TTC549 (cell line): Measurements from ENCODE around the gene PDE4B.

Experiments
- FAIRE-seq: peaks from 2 replicates; lab custom pipeline; 2012; peaks lifted over from hg19 to GRCh38; lab: Jason Lieb, UNC

Gene PDE4B

DNA sequence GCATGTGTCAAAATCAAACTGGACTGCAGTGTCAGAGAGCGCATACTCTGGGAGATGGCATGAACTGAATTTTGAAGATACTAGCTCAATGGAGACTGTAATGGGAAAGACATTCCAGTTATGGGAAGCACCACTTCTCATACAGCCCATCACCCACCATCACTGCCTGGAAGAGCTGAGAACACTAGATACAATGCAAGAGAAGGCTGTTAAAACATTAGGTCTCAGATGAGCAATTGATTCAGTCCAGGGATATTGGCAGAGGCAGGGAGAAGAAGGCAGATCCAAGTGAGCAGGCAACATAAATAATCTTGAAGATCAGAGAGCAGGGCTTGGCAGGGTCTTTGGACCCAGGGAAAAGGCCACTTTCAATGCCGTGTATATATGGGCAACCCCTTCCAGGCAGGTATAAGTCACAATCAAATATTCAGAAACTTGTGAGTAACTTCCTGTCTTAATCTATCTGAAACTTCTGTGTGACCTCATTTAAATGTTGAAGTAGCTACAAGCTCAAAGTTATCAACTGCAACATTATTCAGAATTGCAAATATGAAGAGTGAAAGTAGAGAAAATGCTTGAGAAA, 450.9 kb downstream of the PDE4B start:
- FAIRE-seq: no peak

GRCh38 chr1:66244429-66244828, 451.7 kb downstream of the PDE4B start:
- FAIRE-seq: no peak

DNA sequence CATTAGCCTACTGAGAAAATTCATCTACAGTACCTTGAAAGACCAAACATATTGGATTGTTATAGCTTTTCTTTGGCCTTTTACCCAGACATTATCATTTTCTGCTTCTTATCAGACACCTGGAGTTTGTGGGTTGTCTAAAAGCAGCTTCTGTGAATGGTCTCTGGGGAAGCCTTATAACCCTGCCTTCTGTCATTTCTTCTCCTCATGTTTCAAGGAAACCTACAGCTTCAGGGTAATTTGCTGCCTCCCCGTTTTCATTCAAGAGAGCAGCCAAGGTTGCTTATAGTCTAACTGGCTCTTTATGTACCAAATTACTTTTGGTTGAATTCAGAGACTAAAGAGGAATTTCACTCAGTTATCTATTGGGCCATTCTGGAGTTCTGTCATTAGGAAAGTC, 453.0 kb downstream of the PDE4B start:
- FAIRE-seq: no peak

GRCh38 chr1:66246351-66247269, 453.9 kb downstream of the PDE4B start:
- no peak for FAIRE-seq

- FAIRE-seq: no peak
These were observed 454.9 kb downstream of the PDE4B start for GRCh38 chr1:66247415-66248208.

GRCh38 chr1:66248257-66248656, 455.6 kb downstream of the PDE4B start:
- no peak for FAIRE-seq

DNA sequence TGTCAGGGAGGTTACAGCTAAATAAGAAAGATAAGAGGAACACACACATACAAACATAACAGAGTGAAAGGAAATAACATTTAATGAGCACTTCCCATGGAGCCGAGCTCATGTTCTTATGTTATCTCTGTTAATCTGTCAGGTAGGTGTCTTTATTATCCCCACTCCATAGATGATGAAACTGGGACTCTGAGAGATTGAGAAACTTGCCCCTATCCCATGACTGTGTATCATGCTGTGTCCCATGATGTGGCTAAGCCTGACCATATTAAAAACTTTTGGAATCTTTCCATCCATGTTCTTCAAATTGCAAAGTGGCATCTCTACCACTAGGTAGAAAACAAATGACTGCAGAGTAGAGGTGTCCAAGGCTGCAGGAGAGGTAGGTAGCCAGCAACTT, 456.1 kb downstream of the PDE4B start:
- no peak for FAIRE-seq

DNA sequence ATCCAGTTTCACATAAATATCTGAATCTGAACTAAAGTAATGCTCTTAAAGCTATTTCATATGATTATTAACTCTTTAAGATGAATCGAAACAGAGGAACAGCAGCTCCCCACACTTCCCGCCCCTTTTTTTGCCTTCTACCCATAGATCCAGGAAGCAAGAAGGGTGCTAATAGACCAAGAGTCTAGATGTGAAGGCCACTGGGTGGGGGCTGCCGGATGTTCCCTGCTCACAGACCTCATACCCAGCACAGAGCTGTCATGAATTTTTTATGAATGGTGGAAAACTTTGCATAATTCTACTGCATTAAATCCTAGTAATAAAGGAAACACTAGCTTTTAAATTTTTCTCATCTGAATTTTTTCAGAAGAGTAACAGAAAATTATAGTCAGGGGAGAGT, 457.4 kb downstream of the PDE4B start:
- no peak for FAIRE-seq

GRCh38 chr1:66250478-66250877, 457.8 kb downstream of the PDE4B start:
- no peak for FAIRE-seq

- FAIRE-seq: no peak
These were observed 458.9 kb downstream of the PDE4B start for GRCh38 chr1:66251546-66251945.

GRCh38 chr1:66253330-66253921, 460.7 kb downstream of the PDE4B start:
- peak; percentile 98 for FAIRE-seq

DNA sequence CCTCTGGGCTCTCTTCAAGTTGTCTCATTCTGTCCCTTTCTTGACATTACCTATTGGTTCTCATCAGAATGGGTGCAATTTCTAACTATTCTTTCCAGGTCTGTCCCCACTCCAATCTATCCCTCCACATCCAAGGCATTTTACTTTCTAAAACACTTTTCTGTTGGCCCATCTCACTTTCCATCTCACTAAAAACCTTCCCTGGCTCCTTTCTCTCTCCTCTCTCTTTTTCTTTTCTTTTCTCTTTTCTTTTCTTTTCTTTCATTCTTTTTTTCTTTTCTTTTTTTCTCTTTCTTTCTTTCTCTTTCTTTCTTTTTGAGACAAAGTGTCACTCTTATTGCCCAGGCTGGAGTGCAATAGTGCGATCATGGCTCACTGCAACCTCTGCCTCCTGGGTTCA, 462.1 kb downstream of the PDE4B start:
- FAIRE-seq: no peak

DNA sequence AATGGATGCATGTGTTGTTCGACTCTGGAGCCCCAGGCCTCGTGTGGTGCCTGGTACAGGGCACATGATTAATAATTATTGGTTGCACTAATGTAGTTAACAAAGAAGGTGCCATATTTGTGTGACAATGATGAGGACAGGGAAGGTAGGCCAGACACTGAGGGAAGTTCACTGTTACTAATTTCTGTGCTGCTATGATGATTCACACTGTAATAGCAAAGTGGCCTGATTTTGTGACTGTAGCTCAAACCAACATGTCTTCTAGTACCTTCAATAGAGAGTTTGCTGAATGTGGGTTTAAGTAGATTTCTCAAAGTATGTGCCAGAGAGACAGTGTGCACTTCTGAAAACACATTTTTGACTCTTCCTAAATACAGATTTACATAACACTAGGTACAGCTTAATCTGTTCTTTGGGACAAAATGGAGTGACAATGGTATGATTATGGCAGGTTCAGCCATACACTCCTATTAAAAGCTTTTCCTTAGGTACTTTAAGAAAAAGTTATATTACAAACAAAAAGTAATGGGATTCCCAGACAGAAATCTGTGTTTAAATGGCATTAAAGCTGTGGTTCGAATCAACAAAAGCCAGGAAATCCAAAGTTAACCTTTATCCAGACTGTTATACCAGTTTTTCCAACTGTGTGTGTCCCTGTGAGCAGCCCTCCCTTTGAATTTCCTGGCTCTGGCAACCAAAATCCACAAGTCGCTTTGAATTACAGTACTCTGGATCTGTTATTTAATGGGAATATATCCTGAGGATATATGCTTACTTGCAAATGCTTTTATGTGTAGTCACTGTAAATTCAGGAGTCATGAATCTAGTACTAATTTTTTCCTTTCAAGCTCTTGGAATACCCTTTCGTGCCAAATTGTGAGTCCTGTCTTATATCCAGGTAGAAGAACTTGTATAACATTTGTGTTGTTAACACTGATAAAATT, 464.2 kb downstream of the PDE4B start:
- peak; percentile 86 for FAIRE-seq

GRCh38 chr1:66258404-66259105, 465.9 kb downstream of the PDE4B start:
- FAIRE-seq: peak; percentile 98

GRCh38 chr1:66261364-66261763, 468.7 kb downstream of the PDE4B start:
- FAIRE-seq: peak; percentile 79

DNA sequence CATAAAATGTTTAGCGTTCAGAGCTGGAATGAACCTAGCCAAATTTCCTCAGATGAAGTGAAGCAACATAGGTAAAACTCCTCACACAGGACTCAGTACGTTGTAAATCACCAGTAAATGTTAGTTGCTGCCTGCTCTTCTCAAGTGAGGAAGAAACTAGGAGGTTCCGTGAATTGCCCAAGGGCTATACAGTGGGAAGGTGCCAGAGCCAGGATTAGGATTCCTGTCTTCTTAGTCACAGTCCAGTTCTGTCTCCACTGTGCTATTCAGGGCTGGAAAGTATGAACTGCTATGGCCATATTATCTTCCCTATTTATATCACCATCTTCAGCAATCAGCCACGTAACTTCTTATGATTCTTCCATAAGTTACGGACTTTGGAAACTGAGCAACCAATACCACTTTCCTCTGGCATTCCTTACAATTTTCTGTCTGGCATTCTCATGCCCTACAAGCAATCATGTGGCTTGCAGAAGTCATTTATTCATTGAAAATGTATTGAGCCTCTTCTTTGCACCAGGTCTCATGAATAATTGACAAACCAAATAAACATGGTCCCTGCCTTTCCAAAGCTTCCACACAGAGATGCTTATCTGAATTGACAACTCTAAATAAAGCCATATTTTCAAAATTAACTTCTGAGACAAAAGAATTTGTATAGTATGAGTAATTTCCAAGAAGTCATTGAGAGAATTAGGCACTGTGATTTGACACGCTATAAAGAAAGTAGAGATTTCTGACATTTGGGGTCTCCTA, 469.7 kb downstream of the PDE4B start:
- peak; percentile 96 for FAIRE-seq

DNA sequence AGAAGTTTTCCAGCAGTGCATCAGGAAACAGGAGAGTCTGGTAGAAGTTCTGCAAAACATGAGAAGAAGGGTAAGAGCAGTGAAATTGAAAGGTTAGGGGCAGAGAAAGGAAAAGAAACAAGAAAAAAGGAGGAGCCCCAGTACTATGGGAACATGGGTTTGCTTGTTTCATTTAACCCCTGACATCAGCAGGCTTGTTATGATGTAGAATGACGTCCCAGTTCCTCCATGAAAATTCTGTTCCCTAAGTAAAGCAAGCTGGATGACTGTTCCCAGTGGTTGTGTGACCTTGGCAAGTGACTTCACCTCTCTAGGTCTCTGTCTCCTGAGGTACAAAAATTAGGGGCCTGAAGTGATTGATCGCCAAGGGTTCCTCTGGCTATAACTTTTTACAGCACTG, 472.6 kb downstream of the PDE4B start:
- FAIRE-seq: no peak

GRCh38 chr1:66265796-66266195, 473.1 kb downstream of the PDE4B start:
- peak; percentile 98 for FAIRE-seq

GRCh38 chr1:66266350-66266749, 473.7 kb downstream of the PDE4B start:
- FAIRE-seq: no peak

DNA sequence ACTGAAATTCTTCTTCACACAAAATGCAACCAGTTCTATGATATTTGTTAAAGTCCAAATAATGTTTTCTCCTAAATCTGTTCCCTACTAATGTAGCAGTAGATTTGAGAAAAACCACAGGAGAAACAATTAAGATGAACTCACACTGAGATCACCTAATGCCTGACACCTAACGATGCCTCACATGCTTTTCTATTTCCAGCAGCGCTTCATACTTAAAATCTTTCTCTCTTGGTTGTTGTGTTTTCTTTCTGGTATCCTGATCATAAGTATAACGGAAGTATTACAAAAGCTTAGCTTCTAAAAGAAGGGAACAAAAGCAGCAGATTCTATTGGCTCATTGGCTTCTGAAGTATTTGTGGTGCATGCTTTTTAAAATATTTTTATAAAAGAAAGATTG, 474.1 kb downstream of the PDE4B start:
- no peak for FAIRE-seq
